ENCODE measurements around the gene CACNA1H.

GRCh38 chr16:1176280-1176897, 23.5 kb downstream of the CACNA1H start:
- TF ChIP-seq CTCF (IDR thresholded peaks at IDR 0.05; ENCODE audit: low read depth, low read length, poor library complexity, severe bottlenecking), result no peak
- no peak for TF ChIP-seq EZH2phosphoT487 (IDR thresholded peaks at IDR 0.05; ENCODE audit: borderline replicate concordance, low read length)

All from DOHH2 (cell line).